Measurements from ENCODE around the gene CHST8. TPM values are rescaled to one million over a fixed set of nuclear protein-coding genes. Genes with fewer than 3 reads are reported as not detected.
A peak's percentile ranks its signal among the peaks of the same experiment; 100 is the strongest.

Gene CHST8
- polyA plus RNA-seq, 1 experiment, result not detected

DNA sequence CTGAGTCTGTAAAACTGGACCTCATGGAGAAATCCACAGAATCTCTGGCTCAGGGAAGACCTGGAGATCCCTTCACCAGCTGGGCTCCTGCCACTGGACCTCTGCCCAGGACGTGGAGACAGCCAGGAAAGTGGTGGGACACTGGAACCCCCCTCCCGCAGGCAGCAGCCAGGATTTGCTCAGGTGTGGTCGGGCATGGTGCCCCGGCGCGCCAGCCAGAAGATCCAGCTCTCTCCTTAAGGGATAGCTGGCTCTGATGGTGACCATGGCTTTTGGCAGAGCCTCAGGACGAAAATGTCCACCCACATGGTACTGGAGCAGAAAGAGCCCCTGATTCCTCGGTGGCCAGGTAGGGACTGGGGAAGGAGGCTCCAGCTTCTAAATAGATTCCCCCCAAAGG is 148.4 kb downstream of the CHST8 start:
- POLR2A ChIA-PET, result no interaction called here
- no peak for DNase-seq (ENCODE audit: low read depth, low spot score)

DNA sequence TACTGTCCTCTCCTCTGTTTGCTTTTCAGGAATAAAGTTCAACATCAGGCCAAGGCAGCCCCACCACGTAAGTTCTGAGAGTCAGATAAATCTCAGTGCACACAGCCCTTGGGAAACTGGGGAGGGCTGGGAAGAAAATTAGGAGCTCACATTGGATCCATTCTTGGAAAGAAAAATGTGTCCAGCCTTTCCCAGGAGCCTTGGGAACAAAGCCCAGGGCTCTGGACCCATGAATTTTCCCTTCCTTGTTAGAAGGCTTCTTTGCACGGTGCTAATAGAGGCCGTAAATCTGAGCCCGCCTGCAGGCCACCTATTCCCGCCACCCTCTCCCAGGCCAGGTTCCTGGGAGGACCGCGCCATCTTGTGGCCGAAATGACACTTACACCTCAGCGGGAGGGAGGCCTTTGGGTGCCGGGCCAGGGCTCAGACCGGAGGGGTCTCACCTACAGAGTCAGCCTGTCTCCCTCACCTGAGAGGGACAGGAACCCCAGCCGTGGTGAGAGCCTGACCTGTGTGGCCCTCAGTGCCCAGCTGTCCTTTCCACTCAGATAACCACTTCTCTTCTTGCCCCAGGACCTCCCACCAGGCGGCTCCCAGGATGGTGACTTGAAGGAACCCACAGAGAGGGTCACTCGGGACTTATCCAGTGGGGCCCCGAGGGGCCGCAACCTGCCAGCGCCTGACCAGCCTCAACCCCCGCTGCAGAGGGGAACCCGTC is 149.8 kb downstream of the CHST8 start:
- ChIA-PET POLR2A (no interaction called here), CTCF (interaction anchor here (0.6 to 5.7 kb wide), 23 partner anchors 14 to 1147 kb away, joined by 3 to 87 read pairs (median 3); no protein-coding TSS in a partner anchor)
- no peaks in the 10 kb centered on the region; the same call in 1 of the 2 replicates for H3K9me3 ChIP-seq (ENCODE audit: control insufficient read depth, insufficient read depth, low read length)
- peaks cover 9% of the 10 kb centered on the region for H3K27me3 ChIP-seq (ENCODE audit: control insufficient read depth, insufficient read depth, low read length)
- TF ChIP-seq, protein P1, sequence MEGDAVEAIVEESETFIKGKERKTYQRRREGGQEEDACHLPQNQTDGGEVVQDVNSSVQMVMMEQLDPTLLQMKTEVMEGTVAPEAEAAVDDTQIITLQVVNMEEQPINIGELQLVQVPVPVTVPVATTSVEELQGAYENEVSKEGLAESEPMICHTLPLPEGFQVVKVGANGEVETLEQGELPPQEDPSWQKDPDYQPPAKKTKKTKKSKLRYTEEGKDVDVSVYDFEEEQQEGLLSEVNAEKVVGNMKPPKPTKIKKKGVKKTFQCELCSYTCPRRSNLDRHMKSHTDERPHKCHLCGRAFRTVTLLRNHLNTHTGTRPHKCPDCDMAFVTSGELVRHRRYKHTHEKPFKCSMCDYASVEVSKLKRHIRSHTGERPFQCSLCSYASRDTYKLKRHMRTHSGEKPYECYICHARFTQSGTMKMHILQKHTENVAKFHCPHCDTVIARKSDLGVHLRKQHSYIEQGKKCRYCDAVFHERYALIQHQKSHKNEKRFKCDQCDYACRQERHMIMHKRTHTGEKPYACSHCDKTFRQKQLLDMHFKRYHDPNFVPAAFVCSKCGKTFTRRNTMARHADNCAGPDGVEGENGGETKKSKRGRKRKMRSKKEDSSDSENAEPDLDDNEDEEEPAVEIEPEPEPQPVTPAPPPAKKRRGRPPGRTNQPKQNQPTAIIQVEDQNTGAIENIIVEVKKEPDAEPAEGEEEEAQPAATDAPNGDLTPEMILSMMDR (IDR thresholded peaks at IDR 0.05; ENCODE audit: low read depth, low read length), result peak; percentile 84
- H3K4me3 ChIP-seq (ENCODE audit: low read depth, low read length), result no peak overlapping the region
- peak overlapping the region; percentile 2 for H3K27ac ChIP-seq (ENCODE audit: low read depth, low read length)
- peak; percentile 18 for DNase-seq (ENCODE audit: low read depth, low spot score)

More for the DNA sequence above, 148.4 kb downstream of the CHST8 start:
- H3K9me3 ChIP-seq (ENCODE audit: control insufficient read depth, insufficient read depth, low read length), result no peaks in the 10 kb centered on the region; the same call in 1 of the 2 replicates
- no peak overlapping the region for H3K4me3 ChIP-seq (ENCODE audit: low read depth, low read length)
- TF ChIP-seq, protein P1 (IDR thresholded peaks at IDR 0.05; ENCODE audit: low read depth, low read length), result no peak
- no peak overlapping the region for H3K27ac ChIP-seq (ENCODE audit: low read depth, low read length)
- H3K27me3 ChIP-seq (ENCODE audit: control insufficient read depth, insufficient read depth, low read length), result peaks cover 9% of the 10 kb centered on the region
- CTCF ChIA-PET, result interaction anchor here (0.9 to 5.7 kb wide), 9 partner anchors 8 to 534 kb away, joined by 3 to 87 read pairs (median 7); no protein-coding TSS in a partner anchor

- DNase-seq (ENCODE audit: low read depth, low spot score), result no peak
- Histone ChIP-seq H3K27ac (ENCODE audit: low read depth, low read length) (no peak overlapping the region), H3K4me3 (ENCODE audit: low read depth, low read length) (no peak overlapping the region), H3K9me3 (ENCODE audit: control insufficient read depth, insufficient read depth, low read length) (no peaks in the 10 kb centered on the region; the same call in 1 of the 2 replicates), H3K27me3 (ENCODE audit: control insufficient read depth, insufficient read depth, low read length) (peaks cover 9% of the 10 kb centered on the region)
- TF ChIP-seq, protein P1 (IDR thresholded peaks at IDR 0.05; ENCODE audit: low read depth, low read length), result no peak
- ChIA-PET POLR2A (no interaction called here), CTCF (interaction anchor here (1.3 to 5.7 kb wide), 7 partner anchors 320 to 541 kb away, joined by 3 to 87 read pairs (median 6); no protein-coding TSS in a partner anchor)
Observed at GRCh38 chr19:33772102-33772857, 150.5 kb downstream of the CHST8 start.

DNA sequence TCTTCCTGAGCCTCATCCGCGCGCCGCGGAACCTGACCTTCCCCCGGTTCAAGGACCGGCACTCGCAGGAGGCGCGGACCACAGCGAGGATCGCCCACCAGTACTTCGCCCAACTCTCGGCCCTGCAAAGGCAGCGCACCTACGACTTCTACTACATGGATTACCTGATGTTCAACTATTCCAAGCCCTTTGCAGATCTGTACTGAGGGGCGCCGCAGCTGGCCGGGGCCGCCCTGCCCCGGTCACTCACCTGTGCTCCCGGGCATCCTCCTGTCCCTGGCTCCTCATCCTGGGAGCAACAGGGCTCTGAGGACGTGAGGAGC is 151.1 kb downstream of the CHST8 start:
- Histone ChIP-seq H3K9me3 (ENCODE audit: control insufficient read depth, insufficient read depth, low read length) (no peaks in the 10 kb centered on the region; the same call in 1 of the 2 replicates), H3K4me3 (ENCODE audit: low read depth, low read length) (no peak overlapping the region), H3K27me3 (ENCODE audit: control insufficient read depth, insufficient read depth, low read length) (peaks cover 9% of the 10 kb centered on the region), H3K27ac (ENCODE audit: low read depth, low read length) (no peak overlapping the region)
- DNase-seq (ENCODE audit: low read depth, low spot score), result no peak
- POLR2A ChIA-PET, result no interaction called here
- CTCF ChIA-PET, result interaction anchor here (1.4 to 2.1 kb wide), 3 partner anchors 226 to 356 kb away, joined by 5 to 15 read pairs (median 6); no protein-coding TSS in a partner anchor
- TF ChIP-seq, protein P1 (IDR thresholded peaks at IDR 0.05; ENCODE audit: low read depth, low read length), result no peak

Data from AG04450 (cell line).